GM18505 (cell line): ENCODE results near the gene MPP3.
"Not testable (repeated sequence)": the region's sequence is repeated elsewhere in the genome, so short reads cannot be mapped to it uniquely, and the experiment has no call there.

Experiments
- ATAC-seq: cut with Tn5 transposase; IDR thresholded peaks from one replicate; pipeline ENCODE4 v1.9.1; 2021; ENCODE audit not compliant: unreplicated experiment
- POLR2A ChIP-seq: IDR thresholded peaks from 4 replicates; pipeline ENCODE4 v1.6.1; 2011; ENCODE audit warnings: borderline replicate concordance; ENCODE audit not compliant: insufficient read depth, insufficient read length; ENCODE audit errors: extremely low read depth

MPP3 gene

GRCh38 chr17:43871946-43872690 lies 39.2 kb upstream of the MPP3 start:
- no peak for TF ChIP-seq POLR2A
- ATAC-seq, result no peak

GRCh38 chr17:43869031-43869430 lies 36.1 kb upstream of the MPP3 start:
- ATAC-seq, result not testable (repeated sequence)

- no peak for ATAC-seq
- no peak for TF ChIP-seq POLR2A
Measured at GRCh38 chr17:43868226-43868994, 35.5 kb upstream of the MPP3 start.

- TF ChIP-seq POLR2A, result no peak
- no peak for ATAC-seq
Measured at GRCh38 chr17:43864161-43864984, 31.4 kb upstream of the MPP3 start.

- no peak for TF ChIP-seq POLR2A
- no peak for ATAC-seq
Measured at GRCh38 chr17:43861960-43862359, 29.0 kb upstream of the MPP3 start.

- TF ChIP-seq POLR2A, result no peak
- ATAC-seq, result no peak
Measured at GRCh38 chr17:43860927-43861622, 28.1 kb upstream of the MPP3 start.

- no peak for TF ChIP-seq POLR2A
- ATAC-seq, result no peak
Measured at GRCh38 chr17:43860077-43860725, 27.3 kb upstream of the MPP3 start.

- TF ChIP-seq POLR2A, result no peak
- ATAC-seq, result no peak
Measured at GRCh38 chr17:43857957-43858600, 25.1 kb upstream of the MPP3 start.

- TF ChIP-seq POLR2A, result no peak
- ATAC-seq, result no peak
Measured at GRCh38 chr17:43857141-43857540, 24.2 kb upstream of the MPP3 start.

- ATAC-seq, result no peak
- no peak for TF ChIP-seq POLR2A
Measured at GRCh38 chr17:43856141-43856540, 23.2 kb upstream of the MPP3 start.

- TF ChIP-seq POLR2A, result no peak
Measured at GRCh38 chr17:43855061-43855460, 22.1 kb upstream of the MPP3 start.

GRCh38 chr17:43854498-43854897 lies 21.6 kb upstream of the MPP3 start:
- ATAC-seq, result no peak
- TF ChIP-seq POLR2A, result no peak

More at GRCh38 chr17:43855061-43855460, 22.1 kb upstream of the MPP3 start:
- no peak for ATAC-seq

- ATAC-seq, result no peak
- no peak for TF ChIP-seq POLR2A
Measured at GRCh38 chr17:43853546-43853945, 20.6 kb upstream of the MPP3 start.

- no peak for ATAC-seq
- TF ChIP-seq POLR2A, result no peak
Measured at GRCh38 chr17:43852571-43852970, 19.6 kb upstream of the MPP3 start.
